Left cardiac atrium (tissue), 2 donors: ENCODE data around the gene TAGLN2. TPM values are rescaled to one million over a fixed set of nuclear protein-coding genes. Genes with fewer than 3 reads are reported as not detected.

Experiments
- microRNA-seq, 2 donors: library from miRNA; unstranded; fragments of <30 nt; microRNA quantifications; one replicate each; pipeline ENCODE4 v1.2.0, GENCODE V29; 2020
- total RNA-seq, 2 donors: library from RNA; stranded (reverse); fragmentation: NEBNext Ultra II Directional; extraction: Animal tissue kit (Norgen Biotek cat#: 25700); gene quantifications; one replicate each; pipeline ENCODE4 v1.2.1, GENCODE V29; 2021
- donor health status: DM: no; HTN: yes; CAD: no; lungs with severe emphysema.
- donor health status: DM: yes; HTN: yes; CAD: no.

Gene TAGLN2
- total RNA-seq, 2 donors from 2014 or later = 201 to 276 TPM

Small RNAs within 50 kb of the gene (microRNA-seq; reads per million reads assigned to microRNA genes)
- gene MIR4259 = 0 reads per million in 2 donors

Other genes starting within 250 kb of the TAGLN2 start
- not detected for gene CRP, start 210.9 kb downstream of the TAGLN2 start, total RNA-seq
- 10 to 100 TPM; 25.4 to 36.0 TPM for gene DUSP23, start 144.5 kb downstream of the TAGLN2 start, total RNA-seq
- 1 to 10 TPM in 1 of 2 donors, under 1 TPM in 1; 0.21 to 1.1 TPM for gene FCRL6, start 123.1 kb downstream of the TAGLN2 start, total RNA-seq
- gene SLAMF8, start 98.6 kb downstream of the TAGLN2 start, total RNA-seq = 1 to 10 TPM; 2.4 to 4.4 TPM
- not detected for gene VSIG8, start 62.9 kb downstream of the TAGLN2 start, total RNA-seq
- gene CFAP45, start 25.3 kb downstream of the TAGLN2 start, total RNA-seq = 1 to 10 TPM; 1.6 to 2.0 TPM
- 1 to 10 TPM; 1.4 to 3.3 TPM for gene IGSF9, start 20.1 kb upstream of the TAGLN2 start, total RNA-seq
- gene SLAMF9, start 28.7 kb upstream of the TAGLN2 start, total RNA-seq = under 1 TPM in 1 of 2 donors, not detected in 1; 0.35 TPM
- 1 to 10 TPM; 3.3 to 3.4 TPM for gene PIGM, start 106.5 kb upstream of the TAGLN2 start, total RNA-seq
- gene KCNJ10, start 144.7 kb upstream of the TAGLN2 start, total RNA-seq = under 1 TPM; 0.05 to 0.15 TPM
- gene KCNJ9, start 156.0 kb upstream of the TAGLN2 start, total RNA-seq = under 1 TPM in 1 of 2 donors, not detected in 1; 0.06 TPM
- 10 to 100 TPM; 18.8 to 22.1 TPM for gene IGSF8, start 173.1 kb upstream of the TAGLN2 start, total RNA-seq
- 100 to 1,000 TPM; 114 to 176 TPM for gene ATP1A2, start 190.3 kb upstream of the TAGLN2 start, total RNA-seq
- gene ATP1A4, start 226.1 kb upstream of the TAGLN2 start, total RNA-seq = under 1 TPM in 1 of 2 donors, not detected in 1; 0.13 TPM